CD4-positive, alpha-beta T cell (primary cell): ENCODE results near the gene FARP1. TPM values are rescaled to one million over a fixed set of nuclear protein-coding genes. Genes with fewer than 3 reads are reported as not detected.

Source experiments
- ATAC-seq: fragments of 200-7000 bp; cut with Tn5 transposase; one replicate; pipeline ENCODE4 v1.10.0; 2022; ENCODE audit warnings: mild to moderate bottlenecking; ENCODE audit not compliant: poor library complexity
- CTCF ChIA-PET: fragments of 350-600 bp; sonication (Branson Sonifier 250); formaldehyde crosslinking; loops from one replicate; lab custom pipeline; 2021; ENCODE audit warnings: antibody characterized with exemption, inconsistent platforms; lab: Charles Lee
- POLR2A ChIA-PET: fragments of 350-600 bp; sonication (Branson Sonifier 250); formaldehyde crosslinking; loops from one replicate; lab custom pipeline; 2021; ENCODE audit warnings: antibody characterized with exemption, inconsistent platforms; lab: Charles Lee
- DNase-seq, 14 experiments: peaks; one replicate each; pipeline ENCODE4 v3.0.0-alpha.2; 2013 to 2020; ENCODE audit warnings: mixed read lengths in 2 of 14
- H3K27ac ChIP-seq, 2 donors: one replicate each; pipeline versions ENCODE4 v1.5.1 to v1.7.0; 2013; ENCODE audit warnings: low read length in 2 of 2, low read depth in 1 of 2, mild to moderate bottlenecking in 1 of 2
- H3K27me3 ChIP-seq, 2 experiments: 1 replicate in 1 of 2; 2 replicates in 1 of 2; pipeline versions ENCODE4 v1.6.1 to v1.7.0; 2013; ENCODE audit warnings: low read length in 2 of 2, control low read depth in 1 of 2, mild to moderate bottlenecking in 1 of 2, moderate library complexity in 1 of 2; ENCODE audit not compliant: insufficient read depth in 2 of 2, control insufficient read depth in 1 of 2
- H3K36me3 ChIP-seq: one replicate; pipeline ENCODE4 v1.6.1; 2013; ENCODE audit warnings: low read length, control low read depth; ENCODE audit not compliant: insufficient read depth
- H3K4me1 ChIP-seq: one replicate; pipeline ENCODE4 v1.6.1; 2013; ENCODE audit warnings: low read length, control low read depth; ENCODE audit not compliant: insufficient read depth
- H3K4me3 ChIP-seq: one replicate; pipeline ENCODE4 v1.5.1; 2013; ENCODE audit warnings: mild to moderate bottlenecking, low read length, moderate library complexity
- H3K9me3 ChIP-seq, 2 experiments: 1 replicate in 1 of 2; 2 replicates in 1 of 2; pipeline versions ENCODE4 v1.6.1 to v1.7.0; 2013; ENCODE audit warnings: low read length in 2 of 2, mild to moderate bottlenecking in 2 of 2, control low read depth in 1 of 2, moderate library complexity in 1 of 2; ENCODE audit not compliant: control insufficient read depth in 1 of 2, insufficient read depth in 1 of 2
- H3K27ac Mint-ChIP-seq: one replicate; pipeline ENCODE4 v1.8.0; 2020; ENCODE audit warnings: mixed read lengths
- H3K27me3 Mint-ChIP-seq: one replicate; pipeline ENCODE4 v1.8.0; 2021; ENCODE audit warnings: mixed read lengths
- H3K36me3 Mint-ChIP-seq: one replicate; pipeline ENCODE4 v1.8.0; 2021; ENCODE audit warnings: low read depth, mixed read lengths
- H3K4me1 Mint-ChIP-seq: one replicate; pipeline ENCODE4 v1.8.0; 2021; ENCODE audit warnings: low read depth, mixed read lengths
- H3K4me3 Mint-ChIP-seq: one replicate; pipeline ENCODE4 v1.8.0; 2020; ENCODE audit warnings: mild to moderate bottlenecking, mixed read lengths
- H3K9me3 Mint-ChIP-seq: one replicate; pipeline ENCODE4 v1.8.0; 2020; ENCODE audit warnings: mixed read lengths
- intact Hi-C, 2 experiments: fragments of 100-400 bp; cut with DNase I in 1 of 2; cut with micrococcal nuclease in 1 of 2; formaldehyde crosslinking; loops; one replicate each; pipeline versions ENCODE4 v1.15.1 to v1.9.0; 2023 to 2025; cut with DNase I, micrococcal nuclease
- total RNA-seq, 174 experiments: library from RNA in 2 of 174; stranded (reverse) in 2 of 174; gene quantifications; one replicate each; pipeline ENCODE4 v1.2.3 and lab custom pipeline; 2021 to 2026
- TF ChIP-seq, protein P1 (sequence below): fragments of 200-600 bp; IDR thresholded peaks from one replicate; pipeline ENCODE4 v1.8.0; 2022; ENCODE audit warnings: antibody characterized with exemption, mild to moderate bottlenecking

Gene FARP1
- total RNA-seq, 2 experiments from 2014 or later, result 0.30 TPM; not detected in 1

DNA sequence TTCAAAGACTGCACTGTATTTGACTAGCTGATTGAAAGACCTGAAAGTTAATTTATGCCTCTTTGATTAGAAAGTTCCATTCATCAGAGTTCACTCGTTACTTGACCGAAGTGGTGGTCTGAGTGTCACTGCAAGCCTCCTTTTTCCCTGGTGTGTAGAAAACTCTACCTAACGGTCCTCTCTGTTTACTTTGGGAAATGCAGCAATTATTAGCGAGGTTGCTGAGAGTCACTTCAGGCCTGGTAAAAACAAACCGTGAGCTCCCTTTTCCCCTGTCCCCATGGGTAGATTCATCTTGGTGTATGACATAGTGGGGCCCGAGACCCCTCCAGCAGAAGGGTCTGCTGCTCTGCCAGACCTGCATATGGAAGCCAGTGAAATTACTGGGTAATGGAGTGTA is 161.0 kb downstream of the FARP1 start:
- Mint-ChIP-seq H3K27ac (no peak overlapping the region), H3K27me3 (peaks cover 12% of the 10 kb centered on the region), H3K36me3 (no peaks in the 10 kb centered on the region), H3K4me3 (no peak overlapping the region), H3K9me3 (no peaks in the 10 kb centered on the region), H3K4me1 (no peaks in the 10 kb centered on the region)
- H3K27me3 ChIP-seq, result no peaks in the 10 kb centered on the region
- H3K9me3 ChIP-seq, result no peaks in the 10 kb centered on the region
- no peak overlapping the region for H3K4me3 ChIP-seq
- H3K27ac ChIP-seq, result no peak overlapping the region
- ATAC-seq (no peak), DNase-seq (no peak)
- TF ChIP-seq, protein P1, sequence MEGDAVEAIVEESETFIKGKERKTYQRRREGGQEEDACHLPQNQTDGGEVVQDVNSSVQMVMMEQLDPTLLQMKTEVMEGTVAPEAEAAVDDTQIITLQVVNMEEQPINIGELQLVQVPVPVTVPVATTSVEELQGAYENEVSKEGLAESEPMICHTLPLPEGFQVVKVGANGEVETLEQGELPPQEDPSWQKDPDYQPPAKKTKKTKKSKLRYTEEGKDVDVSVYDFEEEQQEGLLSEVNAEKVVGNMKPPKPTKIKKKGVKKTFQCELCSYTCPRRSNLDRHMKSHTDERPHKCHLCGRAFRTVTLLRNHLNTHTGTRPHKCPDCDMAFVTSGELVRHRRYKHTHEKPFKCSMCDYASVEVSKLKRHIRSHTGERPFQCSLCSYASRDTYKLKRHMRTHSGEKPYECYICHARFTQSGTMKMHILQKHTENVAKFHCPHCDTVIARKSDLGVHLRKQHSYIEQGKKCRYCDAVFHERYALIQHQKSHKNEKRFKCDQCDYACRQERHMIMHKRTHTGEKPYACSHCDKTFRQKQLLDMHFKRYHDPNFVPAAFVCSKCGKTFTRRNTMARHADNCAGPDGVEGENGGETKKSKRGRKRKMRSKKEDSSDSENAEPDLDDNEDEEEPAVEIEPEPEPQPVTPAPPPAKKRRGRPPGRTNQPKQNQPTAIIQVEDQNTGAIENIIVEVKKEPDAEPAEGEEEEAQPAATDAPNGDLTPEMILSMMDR, result no peak
- H3K36me3 ChIP-seq, result no peaks in the 10 kb centered on the region
- H3K4me1 ChIP-seq, result no peaks in the 10 kb centered on the region
- ChIA-PET POLR2A (no interaction called here), CTCF (no interaction called here)
- intact Hi-C loops, result no loop called here

DNA sequence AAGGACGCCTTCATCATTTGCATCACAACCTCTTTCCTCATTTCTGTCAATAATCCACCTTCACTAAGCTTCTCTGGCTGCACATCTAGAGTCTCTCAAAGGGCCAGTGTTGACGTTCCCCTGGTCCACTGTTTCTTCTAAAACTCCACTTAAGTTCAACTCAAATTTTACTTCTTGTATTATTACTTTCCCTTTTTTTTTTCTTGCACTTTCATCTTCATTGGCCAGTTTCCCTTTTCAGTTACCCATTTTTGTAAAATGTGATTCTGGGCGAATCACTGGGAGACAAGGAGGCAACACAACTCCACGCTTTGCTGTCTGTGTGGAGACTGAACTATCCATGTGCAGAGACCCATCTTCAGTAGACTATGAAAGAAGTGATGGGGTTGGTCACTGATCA is 162.8 kb downstream of the FARP1 start:
- no peaks in the 10 kb centered on the region for H3K36me3 Mint-ChIP-seq
- no peaks in the 10 kb centered on the region for H3K36me3 ChIP-seq
- intact Hi-C loops, result no loop called here
- H3K4me3 ChIP-seq, result no peak overlapping the region
- ChIA-PET POLR2A (no interaction called here), CTCF (interaction anchor here (0.8 kb wide), 1 partner anchor 13 kb away, joined by 3 read pairs; no protein-coding TSS in a partner anchor)
- H3K4me1 Mint-ChIP-seq, result no peaks in the 10 kb centered on the region
- no peaks in the 10 kb centered on the region for H3K9me3 ChIP-seq
- no peak overlapping the region for H3K27ac Mint-ChIP-seq
- peaks cover 12% of the 10 kb centered on the region for H3K27me3 Mint-ChIP-seq
- DNase-seq (no peak), ATAC-seq (no peak)
- H3K27me3 ChIP-seq, result no peaks in the 10 kb centered on the region
- TF ChIP-seq, protein P1, result no peak
- H3K9me3 Mint-ChIP-seq, result no peaks in the 10 kb centered on the region
- no peaks in the 10 kb centered on the region for H3K4me1 ChIP-seq
- H3K27ac ChIP-seq, result no peak overlapping the region
- H3K4me3 Mint-ChIP-seq, result no peak overlapping the region

DNA sequence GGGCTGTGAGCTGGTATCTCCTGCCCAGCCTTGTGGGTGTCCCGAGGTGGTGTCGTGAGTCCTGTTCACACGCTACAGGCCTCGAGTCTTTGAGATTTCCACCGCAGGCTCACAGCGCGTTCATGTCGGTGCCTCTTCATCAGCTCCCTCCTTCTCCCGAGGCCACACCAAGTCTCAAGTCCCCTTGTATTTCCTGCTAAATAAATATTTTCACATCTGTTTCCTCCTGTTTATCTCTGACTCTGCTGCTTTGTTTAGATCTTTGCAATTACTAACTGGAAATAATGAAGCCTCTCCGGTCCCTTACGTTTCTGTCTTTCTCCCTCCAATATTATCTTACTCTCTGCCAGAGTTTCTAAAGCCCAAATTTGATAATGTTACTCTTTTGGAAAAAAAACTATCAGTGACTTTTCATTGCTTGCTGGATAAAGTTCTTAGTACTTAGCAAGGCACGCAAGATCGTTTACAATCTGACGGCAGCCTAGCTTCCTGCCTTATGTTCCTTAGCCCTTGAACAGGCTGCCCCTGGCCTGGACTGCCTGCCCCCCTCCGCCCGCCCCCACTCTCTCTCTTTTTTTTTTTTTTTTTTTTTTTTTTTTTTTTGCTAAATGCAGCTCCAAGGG is 164.7 kb downstream of the FARP1 start:
- Mint-ChIP-seq H3K9me3 (no peaks in the 10 kb centered on the region), H3K27ac (no peak overlapping the region), H3K4me3 (no peak overlapping the region), H3K4me1 (no peaks in the 10 kb centered on the region), H3K36me3 (no peaks in the 10 kb centered on the region), H3K27me3 (peaks cover 7% of the 10 kb centered on the region)
- Histone ChIP-seq H3K4me3 (no peak overlapping the region), H3K27ac (no peak overlapping the region), H3K9me3 (no peaks in the 10 kb centered on the region), H3K27me3 (no peaks in the 10 kb centered on the region), H3K4me1 (no peaks in the 10 kb centered on the region), H3K36me3 (no peaks in the 10 kb centered on the region)
- ChIA-PET POLR2A (no interaction called here), CTCF (no interaction called here)
- TF ChIP-seq, protein P1, result no peak
- DNase-seq (no peak), ATAC-seq (no peak)
- intact Hi-C loops, result no loop called here
